Effector memory CD4-positive, alpha-beta T cell (primary cell): ENCODE data around the gene TPPP3.
"Not testable (repeated sequence)": the region's sequence is repeated elsewhere in the genome, so short reads cannot be mapped to it uniquely, and the experiment has no call there.

Source experiments
- DNase-seq, 3 donors: peaks; one replicate each; pipeline ENCODE4 v3.0.0-alpha.2; 2020
- H3K27ac ChIP-seq: 2 replicates; pipeline ENCODE4 v1.7.0; 2013; ENCODE audit warnings: mild to moderate bottlenecking, low read length, moderate library complexity; ENCODE audit not compliant: insufficient read depth, poor library complexity, severe bottlenecking
- H3K27me3 ChIP-seq: replicated peaks from 2 replicates; pipeline ENCODE4 v1.7.0; 2013; ENCODE audit warnings: mild to moderate bottlenecking, low read length; ENCODE audit not compliant: insufficient read depth, control insufficient read depth, poor library complexity, severe bottlenecking
- H3K36me3 ChIP-seq: 2 replicates; pipeline ENCODE4 v1.7.0; 2013; ENCODE audit warnings: mild to moderate bottlenecking, low read length, moderate library complexity; ENCODE audit not compliant: control insufficient read depth, insufficient read depth
- H3K4me1 ChIP-seq: 2 replicates; pipeline ENCODE4 v1.7.0; 2013; ENCODE audit warnings: low read length, mild to moderate bottlenecking; ENCODE audit not compliant: control insufficient read depth, insufficient read depth, poor library complexity, severe bottlenecking
- H3K4me3 ChIP-seq: 2 replicates; pipeline ENCODE4 v1.7.0; 2013; ENCODE audit warnings: low read length, low read depth, mild to moderate bottlenecking; ENCODE audit not compliant: insufficient read depth, poor library complexity, severe bottlenecking
- H3K9me3 ChIP-seq: 2 replicates; pipeline ENCODE4 v1.7.0; 2013; ENCODE audit warnings: mild to moderate bottlenecking, low read length, moderate library complexity; ENCODE audit not compliant: control insufficient read depth

TPPP3 gene

GRCh38 chr16:67372664-67373063 is 20.6 kb downstream of the TPPP3 start:
- no peaks in the 10 kb centered on the region for H3K9me3 ChIP-seq
- H3K27me3 ChIP-seq, result no peaks in the 10 kb centered on the region
- no peaks in the 10 kb centered on the region for H3K36me3 ChIP-seq
- H3K27ac ChIP-seq, result no peak overlapping the region
- no peaks in the 10 kb centered on the region for H3K4me1 ChIP-seq
- no peak overlapping the region for H3K4me3 ChIP-seq
- DNase-seq, result no peak

DNA sequence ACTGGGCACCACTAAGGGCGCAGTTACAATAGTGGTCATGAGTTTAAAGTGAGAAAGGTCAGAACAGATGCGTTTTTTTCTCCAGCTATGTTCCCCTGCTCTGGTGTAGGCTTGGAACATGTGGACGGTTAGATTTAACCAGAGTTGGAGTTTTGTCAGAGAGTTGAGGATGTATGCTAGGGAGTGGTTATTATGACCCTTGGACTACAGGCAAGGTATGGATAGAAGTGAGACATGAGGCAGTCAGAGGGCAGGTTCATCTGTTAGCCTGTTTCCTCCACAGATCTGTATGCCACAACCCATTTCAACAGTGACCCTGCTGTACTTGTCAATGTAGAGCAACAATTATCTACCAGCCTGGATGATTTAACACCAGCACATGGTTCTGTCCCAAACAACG is 22.6 kb downstream of the TPPP3 start:
- no peaks in the 10 kb centered on the region for H3K27me3 ChIP-seq
- no peaks in the 10 kb centered on the region for H3K36me3 ChIP-seq
- H3K4me3 ChIP-seq, result no peak overlapping the region
- DNase-seq, result no peak
- no peak overlapping the region for H3K27ac ChIP-seq
- no peaks in the 10 kb centered on the region for H3K9me3 ChIP-seq
- H3K4me1 ChIP-seq, result no peaks in the 10 kb centered on the region

- no peak for DNase-seq
- Histone ChIP-seq H3K9me3 (no peaks in the 10 kb centered on the region), H3K4me1 (no peaks in the 10 kb centered on the region), H3K36me3 (no peaks in the 10 kb centered on the region), H3K4me3 (no peak overlapping the region), H3K27ac (no peak overlapping the region), H3K27me3 (no peaks in the 10 kb centered on the region)
Observed at GRCh38 chr16:67364600-67365235, 28.6 kb downstream of the TPPP3 start.

GRCh38 chr16:67361038-67361437 is 32.3 kb downstream of the TPPP3 start:
- no peak for DNase-seq
- H3K27ac ChIP-seq, result no peak overlapping the region
- H3K4me3 ChIP-seq, result no peak overlapping the region
- H3K27me3 ChIP-seq, result no peaks in the 10 kb centered on the region
- H3K9me3 ChIP-seq, result no peaks in the 10 kb centered on the region
- H3K36me3 ChIP-seq, result no peaks in the 10 kb centered on the region
- H3K4me1 ChIP-seq, result no peaks in the 10 kb centered on the region

- H3K9me3 ChIP-seq, H3K4me1 ChIP-seq, DNase-seq, H3K36me3 ChIP-seq, H3K4me3 ChIP-seq, H3K27ac ChIP-seq, H3K27me3 ChIP-seq: not testable (repeated sequence)
Observed at GRCh38 chr16:67359540-67360269, 33.6 kb downstream of the TPPP3 start.

- Histone ChIP-seq H3K4me3 (no peak overlapping the region), H3K27ac (no peak overlapping the region), H3K4me1 (no peaks in the 10 kb centered on the region), H3K9me3 (no peaks in the 10 kb centered on the region), H3K27me3 (no peaks in the 10 kb centered on the region), H3K36me3 (no peaks in the 10 kb centered on the region)
- no peak for DNase-seq
Observed at GRCh38 chr16:67357561-67357960, 35.7 kb downstream of the TPPP3 start.

DNA sequence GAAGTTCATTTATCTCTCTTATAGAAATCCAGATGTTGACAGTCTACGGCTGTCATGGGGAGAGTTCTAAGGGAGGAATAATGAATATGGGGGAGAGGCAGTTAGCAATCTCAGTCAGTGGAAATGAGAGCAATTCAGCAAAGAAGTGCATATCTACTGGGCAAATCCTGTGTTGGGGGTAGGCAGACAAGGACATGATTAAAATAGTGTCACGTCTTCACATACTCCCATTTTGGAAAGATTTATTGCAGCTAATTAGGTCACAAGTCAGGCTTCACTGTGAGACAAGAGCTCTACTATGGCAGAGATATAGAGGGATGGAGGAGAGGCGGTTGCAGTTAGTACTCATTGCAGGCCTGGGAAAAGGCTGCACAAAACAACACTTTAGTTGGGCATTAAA is 36.9 kb downstream of the TPPP3 start:
- no peaks in the 10 kb centered on the region for H3K27me3 ChIP-seq
- H3K36me3 ChIP-seq, result no peaks in the 10 kb centered on the region
- no peak overlapping the region for H3K4me3 ChIP-seq
- no peaks in the 10 kb centered on the region for H3K4me1 ChIP-seq
- DNase-seq, result no peak
- no peak overlapping the region for H3K27ac ChIP-seq
- no peaks in the 10 kb centered on the region for H3K9me3 ChIP-seq

GRCh38 chr16:67352463-67352862 is 40.8 kb downstream of the TPPP3 start:
- H3K36me3 ChIP-seq, DNase-seq, H3K4me3 ChIP-seq, H3K4me1 ChIP-seq, H3K27me3 ChIP-seq, H3K27ac ChIP-seq, H3K9me3 ChIP-seq: not testable (repeated sequence)

DNA sequence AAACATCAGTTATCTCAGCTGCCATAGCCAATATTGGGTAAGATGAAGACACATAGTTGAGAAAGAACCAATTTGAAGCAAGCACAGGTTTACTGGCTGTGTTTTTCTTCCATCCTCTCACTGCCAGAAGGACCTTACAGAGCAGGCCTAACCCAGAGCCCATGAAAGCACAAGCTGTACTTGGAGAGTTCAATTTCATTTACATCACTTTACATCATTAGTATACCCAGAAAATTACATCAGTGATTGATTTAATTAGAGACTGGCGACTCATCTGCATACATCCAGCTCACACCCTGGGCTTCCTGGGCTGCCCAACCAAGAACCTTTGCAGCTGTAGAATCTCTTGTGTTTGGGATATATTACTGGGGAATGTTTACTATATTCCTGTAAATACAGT is 43.0 kb downstream of the TPPP3 start:
- DNase-seq, result no peak
- Histone ChIP-seq H3K36me3 (no peaks in the 10 kb centered on the region), H3K4me1 (no peaks in the 10 kb centered on the region), H3K27ac (no peak overlapping the region), H3K27me3 (no peaks in the 10 kb centered on the region), H3K4me3 (no peak overlapping the region), H3K9me3 (no peaks in the 10 kb centered on the region)

DNA sequence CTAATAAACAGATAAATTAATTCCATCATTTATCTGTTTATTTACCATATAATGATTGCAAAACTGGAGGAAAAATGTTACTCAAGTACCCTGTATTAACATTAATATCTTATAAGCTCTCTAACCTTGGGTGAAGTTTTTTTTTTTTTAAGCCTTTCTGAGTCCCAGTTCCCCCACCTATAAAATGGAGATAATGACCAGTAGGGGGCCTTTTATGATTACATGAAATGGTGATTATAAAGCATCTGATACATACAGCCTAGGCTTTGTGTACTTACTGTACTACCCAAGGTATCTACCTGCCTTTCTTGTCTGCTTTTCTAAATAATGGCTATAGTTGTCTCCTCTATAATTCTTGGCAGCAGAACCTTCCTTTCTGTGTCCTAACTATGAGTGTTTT is 44.1 kb downstream of the TPPP3 start:
- DNase-seq, result no peak
- Histone ChIP-seq H3K36me3 (no peaks in the 10 kb centered on the region), H3K4me1 (no peaks in the 10 kb centered on the region)

More for the DNA sequence above, 44.1 kb downstream of the TPPP3 start:
- H3K9me3 ChIP-seq, result no peaks in the 10 kb centered on the region
- H3K27ac ChIP-seq, result no peak overlapping the region
- no peaks in the 10 kb centered on the region for H3K27me3 ChIP-seq
- H3K4me3 ChIP-seq, result no peak overlapping the region
